Measurements from ENCODE around the gene SESN1.

SESN1 gene

GRCh38 chr6:109060571-109060970 is 34.1 kb downstream of the SESN1 start:
- DNase-seq (ENCODE audit: low read depth in 2 of 2), result no peak

DNA sequence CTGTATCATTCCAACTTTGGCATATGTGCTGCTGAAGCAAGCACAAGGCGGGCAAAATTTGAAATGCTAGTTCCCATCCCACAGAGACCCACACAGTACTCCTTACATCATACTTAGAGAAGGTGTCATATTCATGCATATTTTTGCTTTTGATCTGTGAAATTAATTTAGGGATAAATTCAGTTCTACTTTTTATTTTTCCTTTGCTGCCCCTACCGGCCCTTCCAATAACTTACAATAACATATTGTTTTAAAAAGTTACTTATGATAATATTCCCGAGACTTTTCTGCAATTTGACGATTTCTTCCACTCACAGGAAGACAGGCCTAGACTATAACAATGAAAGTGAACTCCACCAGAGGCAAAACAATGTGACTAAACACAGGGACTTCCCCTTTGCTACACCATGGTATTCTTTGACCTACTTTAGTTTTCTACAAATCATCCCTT is 35.0 kb downstream of the SESN1 start:
- DNase-seq (ENCODE audit: low read depth in 2 of 2), result no peak

- DNase-seq (ENCODE audit: low read depth in 2 of 2), result no peak
Measured at GRCh38 chr6:109059153-109059552, 35.5 kb downstream of the SESN1 start.

- no peak for DNase-seq (ENCODE audit: low read depth in 2 of 2)
Measured at GRCh38 chr6:109058620-109059019, 36.0 kb downstream of the SESN1 start.

DNA sequence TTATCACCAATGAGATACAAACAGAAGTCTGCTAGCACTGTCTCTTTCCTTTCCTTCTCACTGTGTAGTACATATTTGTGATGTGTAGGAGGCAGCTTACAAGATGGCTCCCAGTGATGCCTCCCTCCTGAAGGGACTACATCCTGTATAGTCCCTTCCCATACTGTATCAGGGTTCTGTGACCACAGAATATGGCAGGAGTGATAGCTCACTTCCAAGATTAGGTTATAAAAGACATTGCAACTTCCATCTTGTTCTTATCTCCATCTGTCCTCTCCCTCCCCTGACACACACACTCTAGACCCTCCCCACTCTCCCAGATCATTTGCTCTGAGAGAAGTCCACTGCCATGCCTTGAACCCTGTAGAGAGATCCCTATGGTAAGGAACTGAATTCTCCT is 38.0 kb downstream of the SESN1 start:
- no peak for DNase-seq (ENCODE audit: low read depth in 2 of 2)

DNA sequence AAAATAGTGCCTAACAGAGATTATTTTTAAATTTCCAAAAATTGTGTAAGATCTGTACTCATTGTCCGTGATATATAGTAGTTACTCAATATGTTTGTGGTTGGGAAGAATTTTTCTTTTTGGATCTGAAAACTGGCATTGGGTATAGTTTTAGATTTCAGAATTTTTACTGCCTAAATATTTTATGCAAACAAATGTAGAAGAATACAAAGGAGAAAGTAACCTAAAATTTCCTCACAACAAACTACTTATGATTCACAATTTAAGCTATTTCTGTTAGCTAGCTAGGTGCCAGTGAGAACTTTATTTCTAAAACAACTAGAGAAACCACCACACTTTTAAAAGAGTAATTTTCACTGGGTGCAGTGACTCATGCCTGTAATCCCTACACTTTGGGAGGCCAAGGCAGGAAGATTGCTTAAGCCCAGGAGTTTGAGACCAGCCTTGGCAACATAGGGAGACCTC is 38.8 kb downstream of the SESN1 start:
- no peak for DNase-seq (ENCODE audit: low read depth in 2 of 2)

GRCh38 chr6:109053336-109053735 is 41.3 kb downstream of the SESN1 start:
- DNase-seq (ENCODE audit: low read depth in 2 of 2), result no peak

GRCh38 chr6:109052852-109053251 is 41.8 kb downstream of the SESN1 start:
- DNase-seq (ENCODE audit: low read depth in 2 of 2), result no peak

GRCh38 chr6:109052018-109052651 is 42.5 kb downstream of the SESN1 start:
- DNase-seq (ENCODE audit: low read depth in 2 of 2), result no peak

- DNase-seq (ENCODE audit: low read depth in 2 of 2), result no peak
Measured at GRCh38 chr6:109051301-109052017, 43.2 kb downstream of the SESN1 start.

DNA sequence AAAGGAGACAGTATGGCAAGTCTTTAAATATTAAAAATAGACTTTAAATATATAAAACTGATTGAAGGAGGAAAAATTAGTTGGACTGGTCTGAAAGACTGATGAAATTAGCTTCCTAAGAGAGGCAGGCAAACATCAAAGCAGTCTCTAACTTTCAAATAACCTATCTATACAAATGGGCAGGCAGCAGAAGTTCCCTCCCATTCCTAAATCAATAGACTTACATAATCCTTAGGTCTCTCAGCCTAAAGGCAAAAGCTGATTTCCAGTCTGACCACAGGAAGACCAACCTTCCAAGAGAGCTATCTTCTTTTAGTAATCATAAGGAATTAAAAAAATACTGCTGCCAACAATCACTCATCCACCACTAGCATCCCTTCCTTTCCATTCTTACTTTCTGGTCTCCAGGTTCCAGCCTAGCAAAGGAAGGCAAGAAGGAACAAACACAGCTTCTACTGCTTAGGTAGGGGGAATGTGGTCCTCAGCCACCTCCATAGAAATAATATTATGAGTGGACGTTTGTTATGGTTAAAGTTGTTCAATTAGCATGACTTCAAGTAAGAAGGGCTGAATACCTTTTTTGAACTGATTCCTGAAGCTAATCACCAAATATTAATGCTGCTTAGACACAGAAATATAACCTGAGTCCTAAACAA is 44.1 kb downstream of the SESN1 start:
- no peak for DNase-seq (ENCODE audit: low read depth in 2 of 2)

DNA sequence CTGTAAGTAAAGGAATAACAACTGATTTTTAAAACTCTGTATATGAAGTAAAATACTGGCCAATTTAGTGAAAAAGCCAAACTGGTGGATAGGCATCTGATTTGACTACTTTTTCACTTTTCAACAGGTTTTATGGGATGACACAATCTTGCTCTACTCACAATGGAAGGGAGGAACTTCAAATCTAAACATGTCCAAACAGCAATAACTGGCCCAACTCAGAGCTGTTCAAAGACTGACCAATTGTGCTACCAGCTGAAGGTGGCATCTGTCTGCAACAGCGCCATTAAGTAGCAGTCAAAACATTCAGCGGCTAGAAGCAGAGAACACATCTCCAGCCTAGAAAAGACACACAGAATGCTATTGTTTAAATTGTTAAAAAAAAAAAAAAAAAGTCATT is 44.6 kb downstream of the SESN1 start:
- no peak for DNase-seq (ENCODE audit: low read depth in 2 of 2)

- no peak for DNase-seq (ENCODE audit: low read depth in 2 of 2)
Measured at GRCh38 chr6:109048670-109049415, 45.8 kb downstream of the SESN1 start.

GRCh38 chr6:109048176-109048575 is 46.5 kb downstream of the SESN1 start:
- DNase-seq (ENCODE audit: low read depth in 2 of 2), result no peak

DNA sequence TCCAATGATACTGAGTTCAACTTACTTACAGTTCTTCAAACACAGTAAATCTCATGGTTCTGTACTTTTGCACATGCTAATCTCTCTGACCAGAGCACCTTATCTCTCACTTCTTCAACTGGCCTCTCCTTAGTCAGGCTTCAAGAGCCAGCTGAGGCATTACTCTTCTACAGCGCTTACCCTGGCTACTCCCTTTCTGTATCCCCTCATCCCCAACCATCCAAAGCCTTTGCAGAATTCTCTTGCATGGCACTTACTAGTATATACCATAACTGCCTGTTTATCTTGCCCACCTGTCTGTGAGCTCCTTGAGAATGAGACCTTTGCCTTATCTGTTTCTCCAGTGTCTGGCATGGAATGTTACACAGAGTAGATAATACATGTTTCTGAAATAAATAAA is 49.2 kb downstream of the SESN1 start:
- DNase-seq (ENCODE audit: low read depth in 2 of 2), result no peak

GRCh38 chr6:109039795-109040194 is 54.9 kb downstream of the SESN1 start:
- no peak for DNase-seq (ENCODE audit: low read depth in 2 of 2)

- DNase-seq (ENCODE audit: low read depth in 2 of 2), result no peak
Measured at GRCh38 chr6:109038837-109039398, 55.7 kb downstream of the SESN1 start.

GRCh38 chr6:109036574-109037294 is 57.9 kb downstream of the SESN1 start:
- DNase-seq (ENCODE audit: low read depth in 2 of 2), result no peak

- no peak for DNase-seq (ENCODE audit: low read depth in 2 of 2)
Measured at GRCh38 chr6:109034526-109034925, 60.1 kb downstream of the SESN1 start.

GRCh38 chr6:109033655-109034054 is 61.0 kb downstream of the SESN1 start:
- DNase-seq (ENCODE audit: low read depth in 2 of 2), result no peak

- no peak for DNase-seq (ENCODE audit: low read depth in 2 of 2)
Measured at GRCh38 chr6:109031416-109031815, 63.2 kb downstream of the SESN1 start.

Measured in activated CD4-positive, alpha-beta T cell treated with anti-CD3 and anti-CD28 coated beads for 24 hours (primary cell).